OCI-LY7 (cell line): ENCODE data around the gene IGIP. TPM values are rescaled to one million over a fixed set of nuclear protein-coding genes. Genes with fewer than 3 reads are reported as not detected.

Experiments used
- BruUV-seq: library from RNA; stranded (reverse); fragments of 400-500 nt; replicated peaks from 2 replicates; lab custom pipeline; 2021; lab: Mats Ljungman, UMichigan
- CTCF ChIA-PET: fragments of 300-600 bp; sonication (Branson Sonifier 250); formaldehyde crosslinking; loops from one replicate; lab custom pipeline; 2022; ENCODE audit warnings: antibody characterized with exemption; ENCODE audit not compliant: unreplicated experiment; lab: Charles Lee
- POLR2A ChIA-PET: fragments of 300-600 bp; sonication (Branson Sonifier 250); formaldehyde crosslinking; loops from one replicate; lab custom pipeline; 2022; ENCODE audit warnings: antibody characterized with exemption; lab: Charles Lee
- DNase-seq: peaks from one replicate; pipeline ENCODE4 v3.0.0-alpha.2; 2015; ENCODE audit warnings: low spot score
- H2AFZ ChIP-seq: fragments of 200-600 bp; sonication (generic), shearing (Covaris generic); 2 replicates; pipeline ENCODE4 v1.6.1; 2014; ENCODE audit warnings: mild to moderate bottlenecking, antibody characterized with exemption, low read length, moderate library complexity
- H3K27ac ChIP-seq: fragments of 200-600 bp; sonication (generic); 2 replicates; pipeline ENCODE4 v1.5.1; 2014; ENCODE audit warnings: mixed run types, low read depth, mild to moderate bottlenecking, moderate library complexity, low read length, inconsistent platforms; ENCODE audit not compliant: poor library complexity, severe bottlenecking
- H3K36me3 ChIP-seq: fragments of 200-600 bp; sonication (generic); 2 replicates; pipeline ENCODE4 v1.6.1; 2014; ENCODE audit warnings: mild to moderate bottlenecking, antibody characterized with exemption, low read length, moderate library complexity, mixed read lengths; ENCODE audit not compliant: insufficient read depth
- H3K4me1 ChIP-seq: fragments of 200-600 bp; sonication (generic); 2 replicates; pipeline ENCODE4 v1.5.1; 2014; ENCODE audit warnings: mild to moderate bottlenecking, low read length; ENCODE audit not compliant: insufficient read depth, poor library complexity, severe bottlenecking
- H3K4me2 ChIP-seq: fragments of 200-600 bp; sonication (generic); 2 replicates; pipeline ENCODE4 v1.6.1; 2014; ENCODE audit warnings: mild to moderate bottlenecking, low read length
- H3K4me3 ChIP-seq: fragments of 200-600 bp; sonication (generic); 2 replicates; pipeline ENCODE4 v1.5.1; 2014; ENCODE audit warnings: mild to moderate bottlenecking, low read depth, low read length; ENCODE audit not compliant: poor library complexity, severe bottlenecking
- H3K79me2 ChIP-seq: fragments of 200-600 bp; sonication (generic); 2 replicates; pipeline ENCODE4 v1.6.1; 2016; ENCODE audit warnings: low read depth, mild to moderate bottlenecking, low read length, moderate library complexity, mixed read lengths; ENCODE audit not compliant: insufficient read depth
- H3K9me2 ChIP-seq: fragments of 200-600 bp; sonication (generic); 2 replicates; pipeline ENCODE4 v1.6.1; 2016; ENCODE audit warnings: mild to moderate bottlenecking, low read length, mixed read lengths; ENCODE audit not compliant: insufficient read depth
- H3K9me3 ChIP-seq: fragments of 200-600 bp; sonication (generic); 2 replicates; pipeline ENCODE4 v1.6.1; 2014; ENCODE audit warnings: mild to moderate bottlenecking, mixed run types, low read length, mixed read lengths
- H4K20me1 ChIP-seq: fragments of 200-600 bp; sonication (generic); 2 replicates; pipeline ENCODE4 v1.6.1; 2014; ENCODE audit warnings: mild to moderate bottlenecking, antibody characterized with exemption, low read length, moderate library complexity, mixed read lengths; ENCODE audit not compliant: insufficient read depth
- EZH2phosphoT487 ChIP-seq: fragments of 200-600 bp; sonication (generic); IDR thresholded peaks from 2 replicates; pipeline ENCODE4 v1.6.1; 2018; ENCODE audit warnings: low read depth, borderline replicate concordance, mild to moderate bottlenecking, mixed run types, antibody characterized with exemption, low read length, moderate library complexity, mixed read lengths
- intact Hi-C: fragments of 100-400 bp; cut with micrococcal nuclease; formaldehyde crosslinking; loops from one replicate; pipeline ENCODE4 v1.10.0; 2022; ENCODE audit not compliant: unreplicated experiment
- total RNA-seq, 2 experiments: library from RNA; depleted of rRNA in 1 of 2; stranded (reverse); fragments of >200 nt in 1 of 2; shearing (Covaris generic) in 1 of 2; gene quantifications; 2 replicates each; pipeline ENCODE4 v1.2.3, GENCODE V29; 2014 to 2022
- TF ChIP-seq, protein P1 (sequence below): fragments of 200-600 bp; sonication (generic); conservative IDR thresholded peaks from 2 replicates; pipeline ENCODE4 v1.5.1; 2014; ENCODE audit warnings: mild to moderate bottlenecking, antibody characterized with exemption, low read length, moderate library complexity, mixed read lengths

Gene IGIP
- total RNA-seq, 2 experiments from 2014 or later = 3.3 to 4.9 TPM

- POLR2A ChIA-PET = interaction anchor here (0.5 to 0.8 kb wide), 3 partner anchors 17 to 575 kb away, joined by 3 to 8 read pairs (median 5); partner anchors contain the start of genes HARS1 and HARS2
- Histone ChIP-seq H3K4me2 (peak overlapping the region; percentile 78), H3K4me3 (peak overlapping the region; percentile 86), H3K9me2 (no peaks in the 10 kb centered on the region), H2AFZ (no peak overlapping the region), H3K27ac (no peak overlapping the region), H4K20me1 (peaks cover 25% of the 10 kb centered on the region), H3K4me1 (peaks cover 47% of the 10 kb centered on the region), H3K79me2 (peaks cover 65% of the 10 kb centered on the region), H3K9me3 (no peaks in the 10 kb centered on the region), H3K36me3 (peaks cover 10% of the 10 kb centered on the region)
- TF ChIP-seq, protein P1, sequence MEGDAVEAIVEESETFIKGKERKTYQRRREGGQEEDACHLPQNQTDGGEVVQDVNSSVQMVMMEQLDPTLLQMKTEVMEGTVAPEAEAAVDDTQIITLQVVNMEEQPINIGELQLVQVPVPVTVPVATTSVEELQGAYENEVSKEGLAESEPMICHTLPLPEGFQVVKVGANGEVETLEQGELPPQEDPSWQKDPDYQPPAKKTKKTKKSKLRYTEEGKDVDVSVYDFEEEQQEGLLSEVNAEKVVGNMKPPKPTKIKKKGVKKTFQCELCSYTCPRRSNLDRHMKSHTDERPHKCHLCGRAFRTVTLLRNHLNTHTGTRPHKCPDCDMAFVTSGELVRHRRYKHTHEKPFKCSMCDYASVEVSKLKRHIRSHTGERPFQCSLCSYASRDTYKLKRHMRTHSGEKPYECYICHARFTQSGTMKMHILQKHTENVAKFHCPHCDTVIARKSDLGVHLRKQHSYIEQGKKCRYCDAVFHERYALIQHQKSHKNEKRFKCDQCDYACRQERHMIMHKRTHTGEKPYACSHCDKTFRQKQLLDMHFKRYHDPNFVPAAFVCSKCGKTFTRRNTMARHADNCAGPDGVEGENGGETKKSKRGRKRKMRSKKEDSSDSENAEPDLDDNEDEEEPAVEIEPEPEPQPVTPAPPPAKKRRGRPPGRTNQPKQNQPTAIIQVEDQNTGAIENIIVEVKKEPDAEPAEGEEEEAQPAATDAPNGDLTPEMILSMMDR = peak; percentile 56; the same call in 1 of the 2 replicates
- no peak for TF ChIP-seq EZH2phosphoT487
- CTCF ChIA-PET = no interaction called here
- DNase-seq = peak; percentile 43
- no TSS peak for BruUV-seq
- intact Hi-C loops = loop anchor here (10.0 kb wide), 1 partner anchor 552 kb away; the partner anchor contains the start of gene UBE2D2
Observed at GRCh38 chr5:140116716-140117115, 9.0 kb upstream of the IGIP start.

- no peaks in the 10 kb centered on the region for H3K9me3 ChIP-seq
- no peaks in the 10 kb centered on the region for H3K9me2 ChIP-seq
- intact Hi-C loops = loop anchor here (10.0 kb wide), 1 partner anchor 553 kb away; the partner anchor contains the start of gene UBE2D2
- H3K4me1 ChIP-seq = peaks cover 39% of the 10 kb centered on the region
- H3K27ac ChIP-seq = no peak overlapping the region
- H3K36me3 ChIP-seq = peaks cover 10% of the 10 kb centered on the region
- BruUV-seq = no TSS peak
- peak overlapping the region; percentile 78 for H3K4me2 ChIP-seq
- peaks cover 57% of the 10 kb centered on the region for H3K79me2 ChIP-seq
- peak overlapping the region; percentile 86 for H3K4me3 ChIP-seq
- no peak for DNase-seq
- ChIA-PET POLR2A (interaction anchor here (0.5 to 0.7 kb wide), 2 partner anchors 18 to 32 kb away, joined by 3 to 8 read pairs; no protein-coding TSS in a partner anchor), CTCF (no interaction called here)
- TF ChIP-seq EZH2phosphoT487 = no peak
- TF ChIP-seq, protein P1 = no peak
- H2AFZ ChIP-seq = no peak overlapping the region
- H4K20me1 ChIP-seq = peaks cover 25% of the 10 kb centered on the region
Observed at GRCh38 chr5:140117523-140117922, 8.2 kb upstream of the IGIP start.
